IMR-90 (cell line): Measurements from ENCODE around the gene D2HGDH. TPM values are rescaled to one million over a fixed set of nuclear protein-coding genes. Genes with fewer than 3 reads are reported as not detected.

Experiments used
- ATAC-seq: fragments of 200-7000 bp; cut with Tn5 transposase; 2 replicates; pipeline ENCODE4 v1.9.1; 2020; ENCODE audit warnings: low read depth, mild to moderate bottlenecking, moderate library complexity
- BruUV-seq: library from RNA; stranded (reverse); fragments of 400-500 nt; replicated peaks from 2 replicates; lab custom pipeline; 2021; lab: Mats Ljungman, UMichigan
- CTCF ChIA-PET: fragments of 300-600 bp; formaldehyde crosslinking; extraction: SDS; loops from one replicate; lab custom pipeline; 2021; ENCODE audit warnings: antibody characterized with exemption; lab: Yijun Ruan, JAX
- POLR2A ChIA-PET: fragments of 300-600 bp; sonication (Branson Sonifier 250); formaldehyde crosslinking; loops from one replicate; lab custom pipeline; 2022; ENCODE audit warnings: antibody characterized with exemption; ENCODE audit not compliant: unreplicated experiment; lab: Charles Lee
- DNase-seq: peaks from one replicate; pipeline ENCODE4 v3.0.0; 2013
- H2AFZ ChIP-seq: replicated peaks from 2 replicates; pipeline ENCODE3; 2013; ENCODE audit warnings: low read length, mild to moderate bottlenecking; ENCODE audit not compliant: poor library complexity
- H2AK5ac ChIP-seq: 2 replicates; pipeline ENCODE4 v1.6.1; 2013; ENCODE audit warnings: low read depth, low read length, inconsistent platforms
- H2AK9ac ChIP-seq: replicated peaks from 2 replicates; pipeline ENCODE3; 2013; ENCODE audit warnings: mild to moderate bottlenecking, low read depth, low read length, moderate library complexity; ENCODE audit not compliant: poor library complexity
- H2BK120ac ChIP-seq: 2 replicates; pipeline ENCODE4 v1.6.1; 2013; ENCODE audit warnings: low read depth, low read length, inconsistent platforms
- H2BK15ac ChIP-seq: 3 replicates; pipeline ENCODE4 v1.6.1; 2013; ENCODE audit warnings: low read depth, low read length, inconsistent platforms
- H2BK20ac ChIP-seq: 2 replicates; pipeline ENCODE4 v1.6.1; 2013; ENCODE audit warnings: low read depth, mild to moderate bottlenecking, inconsistent platforms, low read length, moderate library complexity
- H2BK5ac ChIP-seq: 2 replicates; pipeline ENCODE4 v1.6.1; 2013; ENCODE audit warnings: mild to moderate bottlenecking, low read depth, low read length, inconsistent platforms; ENCODE audit not compliant: poor library complexity, severe bottlenecking
- H3K14ac ChIP-seq: replicated peaks from 2 replicates; pipeline ENCODE4 v1.6.1; 2013; ENCODE audit warnings: low read depth, low read length, inconsistent platforms
- H3K18ac ChIP-seq: 2 replicates; pipeline ENCODE4 v1.6.1; 2013; ENCODE audit warnings: low read depth, low read length, control low read depth
- H3K23ac ChIP-seq: 2 replicates; pipeline ENCODE4 v1.6.1; 2013; ENCODE audit warnings: low read depth, low read length, inconsistent platforms
- H3K27ac ChIP-seq: 2 replicates; pipeline ENCODE4 v1.5.1; 2013; ENCODE audit warnings: mild to moderate bottlenecking, control low read depth, low read length; ENCODE audit not compliant: insufficient read depth
- H3K27me3 ChIP-seq: 2 replicates; pipeline ENCODE4 v1.6.1; 2013; ENCODE audit warnings: low read length; ENCODE audit not compliant: control insufficient read depth, insufficient read depth
- H3K36me3 ChIP-seq: 2 replicates; pipeline ENCODE4 v1.6.1; 2013; ENCODE audit warnings: low read length, mixed read lengths; ENCODE audit not compliant: control insufficient read depth, insufficient read depth
- H3K4ac ChIP-seq: 2 replicates; pipeline ENCODE4 v1.6.1; 2013; ENCODE audit warnings: low read depth, low read length, inconsistent platforms
- H3K4me1 ChIP-seq: 2 replicates; pipeline ENCODE4 v1.6.1; 2013; ENCODE audit warnings: low read length, mixed read lengths; ENCODE audit not compliant: control insufficient read depth, insufficient read depth
- H3K4me2 ChIP-seq: 2 replicates; pipeline ENCODE4 v1.6.1; 2013; ENCODE audit warnings: low read depth, mild to moderate bottlenecking, control low read depth, low read length, moderate library complexity
- H3K4me3 ChIP-seq: 2 replicates; pipeline ENCODE4 v1.5.1; 2013; ENCODE audit warnings: low read depth, mild to moderate bottlenecking, control low read depth, low read length, moderate library complexity; ENCODE audit not compliant: insufficient read depth
- H3K56ac ChIP-seq: 2 replicates; pipeline ENCODE4 v1.6.1; 2013; ENCODE audit warnings: low read length, inconsistent platforms; ENCODE audit not compliant: insufficient read depth; ENCODE audit errors: extremely low read depth
- H3K79me1 ChIP-seq, 2 experiments: 2 replicates each; pipeline ENCODE4 v1.6.1; 2013; ENCODE audit warnings: low read length in 2 of 2, inconsistent platforms in 1 of 2, low read depth in 1 of 2
- H3K9ac ChIP-seq: 2 replicates; pipeline ENCODE4 v1.6.1; 2013; ENCODE audit warnings: low read depth, low read length, control low read depth
- H3K9me1 ChIP-seq: 2 replicates; pipeline ENCODE4 v1.6.1; 2013; ENCODE audit warnings: low read length, inconsistent platforms; ENCODE audit not compliant: insufficient read depth
- H3K9me3 ChIP-seq: 2 replicates; pipeline ENCODE4 v1.6.1; 2013; ENCODE audit warnings: low read length; ENCODE audit not compliant: control insufficient read depth, insufficient read depth
- H4K20me1 ChIP-seq: 2 replicates; pipeline ENCODE4 v1.6.1; 2013; ENCODE audit warnings: low read length, inconsistent platforms; ENCODE audit not compliant: insufficient read depth
- H4K5ac ChIP-seq: 2 replicates; pipeline ENCODE4 v1.6.1; 2013; ENCODE audit warnings: mild to moderate bottlenecking, low read depth, low read length, control low read depth
- H4K8ac ChIP-seq, 2 experiments: 2 replicates each; pipeline ENCODE4 v1.6.1; 2013; ENCODE audit warnings: low read depth in 2 of 2, low read length in 2 of 2, control low read depth in 1 of 2, inconsistent platforms in 1 of 2
- H4K91ac ChIP-seq: 2 replicates; pipeline ENCODE4 v1.6.1; 2013; ENCODE audit warnings: low read depth, low read length, inconsistent platforms; ENCODE audit not compliant: insufficient read depth
- CEBPB ChIP-seq: IDR thresholded peaks from 2 replicates; pipeline ENCODE4 v1.6.1; 2012; ENCODE audit warnings: low read depth, low read length, improper control_type of control experiment
- CTCF ChIP-seq: conservative IDR thresholded peaks from 2 replicates; pipeline ENCODE4 v1.5.1; 2012; ENCODE audit warnings: mild to moderate bottlenecking, low read depth, low read length, improper control_type of control experiment
- ELK1 ChIP-seq: fragments of 150-350 bp; IDR thresholded peaks from 2 replicates; pipeline ENCODE4 v1.6.1; 2016; ENCODE audit warnings: low read depth, mild to moderate bottlenecking, low read length, moderate library complexity, borderline replicate concordance
- WGBS, 2 experiments: methylation state at CpG; one replicate each; pipeline versions ENCODE4 v1.1.5 to v1.1.7; 2013; ENCODE audit warnings: missing lambda C conversion rate in 2 of 2; ENCODE audit not compliant: insufficient read length in 1 of 2; ENCODE audit errors: extremely low coverage in 2 of 2; 5-methylcytosine and 5-hydroxymethylcytosine counted together
- dilution Hi-C: fragments of 300-500 bp; cut with HindIII; formaldehyde crosslinking; loops from one replicate; pipeline ENCODE4 v1.14.3; 2018; ENCODE audit warnings: low sequenced_read_pairs; ENCODE audit not compliant: unreplicated experiment
- in situ Hi-C: fragments of 300-500 bp; cut with MboI; formaldehyde crosslinking; loops from 3 replicates; pipeline ENCODE4 v1.14.3; 2019; ENCODE audit warnings: low sequenced_read_pairs, inconsistent platforms, mixed read lengths
- intact Hi-C: fragments of 100-400 bp; cut with micrococcal nuclease; formaldehyde crosslinking; loops from 2 replicates; pipeline ENCODE4 v1.10.0; 2022
- polyA plus RNA-seq, 3 experiments: library from polyadenylated mRNA; depleted of rRNA; stranded (reverse); fragments of >200 nt; gene quantifications; 2 replicates each; pipeline ENCODE4 v1.2.3, GENCODE V29; 2012; ENCODE audit warnings: low replicate concordance in 1 of 3
- total RNA-seq: library from RNA; depleted of rRNA; stranded (reverse); fragments of >200 nt; gene quantifications from 2 replicates; pipeline ENCODE4 v1.2.3, GENCODE V29; 2012

D2HGDH gene
- total and polyA plus RNA-seq, 2 of the 4 experiments (the other 2 are of a cell fraction): 6.3 to 22.1 TPM

DNA sequence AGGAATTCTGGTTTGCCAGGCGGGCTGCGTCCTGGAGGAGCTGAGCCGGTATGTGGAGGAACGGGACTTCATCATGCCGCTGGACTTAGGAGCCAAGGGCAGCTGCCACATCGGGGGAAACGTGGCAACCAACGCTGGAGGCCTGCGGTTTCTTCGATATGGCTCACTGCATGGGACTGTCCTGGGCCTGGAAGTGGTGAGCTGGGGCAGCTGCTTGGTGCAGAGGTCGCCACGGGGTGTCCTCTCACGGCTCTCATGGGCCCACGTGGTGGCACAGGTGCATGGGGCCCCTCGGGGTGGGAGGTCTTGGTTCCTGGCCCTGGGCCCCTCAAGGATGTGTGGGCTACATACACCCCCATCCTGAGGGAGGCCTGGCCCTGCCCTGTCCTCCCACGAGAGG lies 9.2 kb downstream of the D2HGDH start:
- H3K27me3 ChIP-seq: no peaks in the 10 kb centered on the region
- H2BK120ac ChIP-seq: no peak overlapping the region
- no peak for DNase-seq
- no peak overlapping the region for H3K18ac ChIP-seq
- H3K9me1 ChIP-seq: peaks cover 10% of the 10 kb centered on the region
- no peak overlapping the region for H3K14ac ChIP-seq
- H3K9me3 ChIP-seq: 0 out of 2 replicates have a peak, but pooled peaks cover 2% of the 10 kb centered on the region
- CTCF ChIA-PET: no interaction called here
- H4K5ac ChIP-seq: no peak overlapping the region
- dilution Hi-C loops: no loop called here
- POLR2A ChIA-PET: no interaction called here
- peaks cover 22% of the 10 kb centered on the region for H4K20me1 ChIP-seq
- no peak overlapping the region for H2AFZ ChIP-seq
- WGBS, 2 experiments: 88% methylated on average over 5 of the region's 16 CpGs; no CpG with 5 or more reads in 1 of the 2 experiments
- no peak overlapping the region for H4K91ac ChIP-seq
- H2BK5ac ChIP-seq: no peak overlapping the region
- no peak overlapping the region for H2BK20ac ChIP-seq
- H3K9ac ChIP-seq: no peak overlapping the region
- no peak overlapping the region for H3K4me3 ChIP-seq
- peaks cover 3% of the 10 kb centered on the region for H3K4me1 ChIP-seq
- no peak overlapping the region for H2BK15ac ChIP-seq
- H3K27ac ChIP-seq: no peak overlapping the region
- no TSS peak for BruUV-seq
- no peak overlapping the region for H3K4ac ChIP-seq
- no peak overlapping the region for H3K4me2 ChIP-seq
- intact Hi-C loops: no loop called here
- in situ Hi-C loops: no loop called here
- H2AK9ac ChIP-seq: no peak overlapping the region
- peaks cover 4 to 14% of the 10 kb centered on the region in 2 experiments; a peak in 3 of 4 replicates for H3K79me1 ChIP-seq
- peaks cover 38% of the 10 kb centered on the region for H3K36me3 ChIP-seq
- no peak overlapping the region for H4K8ac ChIP-seq
- no peak overlapping the region for H3K56ac ChIP-seq
- ATAC-seq: no peak
- H2AK5ac ChIP-seq: no peak overlapping the region
- no peak for TF ChIP-seq CTCF
- TF ChIP-seq ELK1: no peak
- TF ChIP-seq CEBPB: no peak
- no peak overlapping the region for H3K23ac ChIP-seq
